A549 (cell line): ENCODE results near the gene C2CD2. TPM values are rescaled to one million over a fixed set of nuclear protein-coding genes. Genes with fewer than 3 reads are reported as not detected.

Experiments
- ATAC-seq, 2 experiments: fragments of 200-7000 bp in 1 of 2; fragments of >200 bp in 1 of 2; cut with Nextera tagmentation in 1 of 2; cut with Tn5 transposase in 1 of 2; 3 replicates each; pipeline versions ENCODE4 v1.8.0 to v1.9.1; 2018 to 2020; ENCODE audit warnings: mild to moderate bottlenecking in 1 of 2, moderate library complexity in 1 of 2
- CTCF ChIA-PET: fragments of 300-600 bp; sonication (Branson Sonifier 250); formaldehyde crosslinking; extraction: SDS; loops from one replicate; lab custom pipeline; 2021; ENCODE audit warnings: antibody characterized with exemption, inconsistent platforms; lab: Yijun Ruan, JAX
- POLR2A ChIA-PET: fragments of 350-600 bp; formaldehyde crosslinking; extraction: SDS; loops from one replicate; lab custom pipeline; 2021; ENCODE audit warnings: antibody characterized with exemption, inconsistent platforms; lab: Yijun Ruan, JAX
- DNase-seq, 2 experiments: peaks; one replicate each; pipeline versions ENCODE4 v3.0.0 to v3.0.0-alpha.2; 2011 to 2016; ENCODE audit warnings: low read depth in 1 of 2, low spot score in 1 of 2
- FAIRE-seq: peaks from 2 replicates; lab custom pipeline; 2011; peaks lifted over from hg19 to GRCh38; lab: Jason Lieb, UNC
- H3K27ac ChIP-seq, 2 experiments: fragments of >200 bp; sonication (Bioruptor Twin); formaldehyde crosslinking; 3 replicates each; pipeline ENCODE4 v1.5.1; 2016 to 2017
- H3K4me1 ChIP-seq: fragments of >200 bp; sonication (Bioruptor Twin); formaldehyde crosslinking; 3 replicates; pipeline ENCODE4 v1.6.1; 2016
- H3K4me2 ChIP-seq: fragments of >200 bp; sonication (Bioruptor Twin); formaldehyde crosslinking; 3 replicates; pipeline ENCODE4 v1.6.1; 2016
- H3K4me3 ChIP-seq: fragments of >200 bp; sonication (Bioruptor Twin); formaldehyde crosslinking; 3 replicates; pipeline ENCODE4 v1.5.1; 2016
- H3K9me3 ChIP-seq: fragments of >200 bp; sonication (Bioruptor Twin); formaldehyde crosslinking; 3 replicates; pipeline ENCODE4 v1.6.1; 2016
- ATOH8 ChIP-seq: fragments of 250-450 bp; sonication (Bioruptor Pico); IDR thresholded peaks from 2 replicates; pipeline ENCODE4 v1.5.0; 2020; ENCODE audit warnings: low read depth, mild to moderate bottlenecking, moderate library complexity
- CHD2 ChIP-seq: fragments of 150-350 bp; IDR thresholded peaks from 2 replicates; pipeline ENCODE4 v1.6.1; 2014; ENCODE audit warnings: low read length; ENCODE audit not compliant: partially characterized antibody
- CHD4 ChIP-seq: fragments of 200-600 bp; sonication (generic); IDR thresholded peaks from 2 replicates; pipeline ENCODE4 v1.6.1; 2016; ENCODE audit warnings: antibody characterized with exemption, mild to moderate bottlenecking, borderline replicate concordance
- EHMT2 ChIP-seq: fragments of 200-600 bp; sonication (generic); IDR thresholded peaks from 2 replicates; pipeline ENCODE4 v1.6.1; 2016; ENCODE audit warnings: antibody characterized with exemption, low read depth, mild to moderate bottlenecking, moderate library complexity
- ELK1 ChIP-seq: fragments of 150-350 bp; IDR thresholded peaks from 2 replicates; pipeline ENCODE4 v1.6.1; 2014; ENCODE audit warnings: low read depth, mild to moderate bottlenecking, low read length
- ESRRA ChIP-seq: fragments of 150-350 bp; IDR thresholded peaks from 2 replicates; pipeline ENCODE4 v1.6.1; 2014; ENCODE audit warnings: mild to moderate bottlenecking, low read length, borderline replicate concordance
- FOSL2 ChIP-seq, 2 experiments: fragments of 450-650 bp in 1 of 2; fragments of >200 bp in 1 of 2; sonication (Bioruptor Twin) in 1 of 2; formaldehyde crosslinking; IDR thresholded peaks; 2 replicates each; pipeline versions ENCODE4 v1.5.0 to v1.6.1; 2016 to 2020; ENCODE audit warnings: mild to moderate bottlenecking in 1 of 2, moderate library complexity in 1 of 2
- HDAC2 ChIP-seq: fragments of 200-600 bp; sonication (generic); IDR thresholded peaks from 2 replicates; pipeline ENCODE4 v1.6.1; 2016
- HEYL ChIP-seq: fragments of 250-450 bp; sonication (Bioruptor Pico); IDR thresholded peaks from 2 replicates; pipeline ENCODE4 v1.8.0; 2021; ENCODE audit warnings: mild to moderate bottlenecking, moderate library complexity
- JUN ChIP-seq, 2 experiments: fragments of >200 bp; sonication (Bioruptor Twin); formaldehyde crosslinking; IDR thresholded peaks; 2 replicates in 1 of 2; 3 replicates in 1 of 2; pipeline ENCODE4 v1.6.1; 2016 to 2017
- MAZ ChIP-seq: fragments of 150-350 bp; IDR thresholded peaks from 2 replicates; pipeline ENCODE4 v1.6.1; 2014; ENCODE audit warnings: antibody characterized with exemption, low read depth, low read length, borderline replicate concordance
- NFE2L2 ChIP-seq: fragments of 150-350 bp; conservative IDR thresholded peaks from 2 replicates; pipeline ENCODE4 v1.6.1; 2014; ENCODE audit warnings: low read length
- NPAS2 ChIP-seq: fragments of 250-450 bp; sonication (Bioruptor Pico); IDR thresholded peaks from 2 replicates; pipeline ENCODE4 v1.8.0; 2022; ENCODE audit warnings: mild to moderate bottlenecking, moderate library complexity, borderline replicate concordance
- NR3C1 ChIP-seq: fragments of >200 bp; sonication (Bioruptor Twin); formaldehyde crosslinking; IDR thresholded peaks from 3 replicates; pipeline ENCODE4 v1.6.1; 2017
- POLR2A ChIP-seq: IDR thresholded peaks from 2 replicates; pipeline ENCODE4 v1.6.1; 2012; ENCODE audit warnings: mild to moderate bottlenecking, low read length
- POLR2AphosphoS2 ChIP-seq: conservative IDR thresholded peaks from 2 replicates; pipeline ENCODE4 v1.6.1; 2012; ENCODE audit warnings: low read length, improper control_type of control experiment, inconsistent platforms
- RFX5 ChIP-seq: fragments of 450-650 bp; IDR thresholded peaks from 2 replicates; pipeline ENCODE4 v1.7.1; 2014; ENCODE audit warnings: antibody characterized with exemption, mild to moderate bottlenecking, moderate library complexity
- SMC3 ChIP-seq: fragments of >200 bp; sonication (Bioruptor Twin); formaldehyde crosslinking; IDR thresholded peaks from 3 replicates; pipeline ENCODE4 v1.6.1; 2018; ENCODE audit warnings: inconsistent platforms
- SREBF2 ChIP-seq: fragments of 450-650 bp; IDR thresholded peaks from 2 replicates; pipeline ENCODE4 v1.6.1; 2014; ENCODE audit warnings: mild to moderate bottlenecking, moderate library complexity
- WGBS: methylation state at CpG from one replicate; pipeline ENCODE4 v1.1.6; 2017; ENCODE audit errors: missing lambda C conversion rate; 5-methylcytosine and 5-hydroxymethylcytosine counted together
- polyA plus RNA-seq, 4 experiments: library from polyadenylated mRNA; depleted of rRNA in 3 of 4; stranded (reverse); fragments of >200 nt; fragmentation: RNase III in 1 of 4; extraction: RNeasy Plus Mini Kit Qiagen cat#74134 plus additional on column Dnase treatment in 1 of 4; gene quantifications; 2 replicates in 3 of 4; 3 replicates in 1 of 4; pipeline ENCODE4 v1.2.3, GENCODE V29; 2011 to 2017
- TF ChIP-seq, protein P1 (sequence below): fragments of >200 bp; sonication (Bioruptor Twin); formaldehyde crosslinking; IDR thresholded peaks from 3 replicates; pipeline ENCODE4 v1.6.1; 2016
- TF ChIP-seq, protein P2 (sequence below): fragments of >200 bp; sonication (Bioruptor Twin); formaldehyde crosslinking; IDR thresholded peaks from 2 replicates; pipeline ENCODE4 v1.6.1; 2016

C2CD2 gene
- polyA plus RNA-seq, 2 of the 4 experiments (the other 2 are of a cell fraction), result 7.0 to 13.5 TPM

DNA sequence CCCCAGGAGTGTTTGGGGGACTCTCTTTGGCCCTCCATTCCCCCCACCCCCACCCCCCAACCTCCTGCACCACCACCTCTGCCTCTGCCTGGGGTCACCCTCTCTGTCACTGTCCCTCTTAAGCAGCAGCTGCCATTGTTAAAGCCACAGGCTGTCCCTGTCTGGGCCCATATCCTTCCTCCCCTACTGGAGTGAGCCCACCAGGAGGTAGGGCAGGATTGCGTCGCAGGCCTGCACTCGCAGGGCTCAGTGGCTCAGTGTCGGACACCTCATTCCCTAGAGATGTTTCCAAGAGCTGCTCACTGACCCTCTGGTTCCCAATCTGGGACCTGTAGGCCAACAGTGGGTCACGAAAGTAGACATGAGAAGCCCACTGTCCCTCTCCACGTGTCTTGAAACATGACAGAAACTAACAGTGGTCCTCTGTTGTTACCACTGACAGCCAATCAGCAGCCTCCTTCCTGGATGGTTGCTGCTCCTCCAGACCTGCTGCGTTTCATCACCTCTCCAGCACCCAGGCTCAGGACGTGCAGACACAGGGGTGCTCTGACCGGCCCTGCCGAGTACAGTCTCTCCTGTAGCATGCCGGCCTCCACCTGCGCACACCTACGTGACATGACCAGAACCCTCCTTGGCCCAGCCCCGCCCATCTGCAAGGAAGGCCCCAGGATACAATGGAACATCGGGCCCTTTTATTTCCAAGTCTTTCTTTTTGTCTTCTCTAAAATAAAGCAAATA, 82.4 kb downstream of the C2CD2 start:
- H3K27ac ChIP-seq, result no peak overlapping the region
- ChIA-PET POLR2A (no interaction called here), CTCF (interaction anchor here (1.6 kb wide), 1 partner anchor 8 kb away, joined by 3 read pairs; no protein-coding TSS in a partner anchor)
- no peak for ATAC-seq
- no peaks in the 10 kb centered on the region for H3K4me1 ChIP-seq
- FAIRE-seq, result no peak
- no peak overlapping the region for H3K4me2 ChIP-seq
- H3K9me3 ChIP-seq, result no peaks in the 10 kb centered on the region
- DNase-seq, result no peak
- TF ChIP-seq POLR2A (no peak), NFE2L2 (no peak)
- WGBS, result 94% methylated on average over 13 of the region's 15 CpGs
- H3K4me3 ChIP-seq, result no peak overlapping the region

- Histone ChIP-seq H3K4me2 (no peak overlapping the region), H3K4me3 (no peak overlapping the region), H3K9me3 (no peaks in the 10 kb centered on the region), H3K27ac (no peak overlapping the region), H3K4me1 (no peaks in the 10 kb centered on the region)
- POLR2A ChIA-PET, result no interaction called here
- no peak for FAIRE-seq
- DNase-seq, result no peak
- WGBS, result 78% methylated on average over 9 of the region's 9 CpGs
- CTCF ChIA-PET, result no interaction called here
- TF ChIP-seq POLR2AphosphoS2 (no peak), JUN (IDR thresholded peaks at IDR 0.05) (no peak), RFX5 (no peak), FOSL2 (IDR thresholded peaks at IDR 0.05) (no peak), FOSL2 (CRISPR knock-in tag; IDR thresholded peaks at IDR 0.05) (no peak), ELK1 (no peak), MAZ (no peak), CHD4 (no peak), NR3C1 (no peak), HDAC2 (no peak)
- TF ChIP-seq, protein P1, sequence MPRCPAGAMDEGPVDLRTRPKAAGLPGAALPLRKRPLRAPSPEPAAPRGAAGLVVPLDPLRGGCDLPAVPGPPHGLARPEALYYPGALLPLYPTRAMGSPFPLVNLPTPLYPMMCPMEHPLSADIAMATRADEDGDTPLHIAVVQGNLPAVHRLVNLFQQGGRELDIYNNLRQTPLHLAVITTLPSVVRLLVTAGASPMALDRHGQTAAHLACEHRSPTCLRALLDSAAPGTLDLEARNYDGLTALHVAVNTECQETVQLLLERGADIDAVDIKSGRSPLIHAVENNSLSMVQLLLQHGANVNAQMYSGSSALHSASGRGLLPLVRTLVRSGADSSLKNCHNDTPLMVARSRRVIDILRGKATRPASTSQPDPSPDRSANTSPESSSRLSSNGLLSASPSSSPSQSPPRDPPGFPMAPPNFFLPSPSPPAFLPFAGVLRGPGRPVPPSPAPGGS, result no peak
- ATAC-seq, result no peak
Observed at GRCh38 chr21:41869771-41870170, 84.0 kb downstream of the C2CD2 start.

GRCh38 chr21:41868062-41868710, 85.6 kb downstream of the C2CD2 start:
- no peak overlapping the region for H3K27ac ChIP-seq
- H3K4me1 ChIP-seq, result peaks cover 5% of the 10 kb centered on the region; the same call in 2 of the 3 replicates
- 90% methylated on average over 10 of the region's 10 CpGs for WGBS
- H3K4me2 ChIP-seq, result no peak overlapping the region
- ATAC-seq, result no peak
- POLR2A ChIA-PET, result no interaction called here
- CTCF ChIA-PET, result interaction anchor here (0.6 kb wide), 2 partner anchors 52 to 637 kb away, joined by 3 to 4 read pairs; no protein-coding TSS in a partner anchor
- DNase-seq, result no peak
- no peaks in the 10 kb centered on the region for H3K9me3 ChIP-seq
- TF ChIP-seq, protein P2, sequence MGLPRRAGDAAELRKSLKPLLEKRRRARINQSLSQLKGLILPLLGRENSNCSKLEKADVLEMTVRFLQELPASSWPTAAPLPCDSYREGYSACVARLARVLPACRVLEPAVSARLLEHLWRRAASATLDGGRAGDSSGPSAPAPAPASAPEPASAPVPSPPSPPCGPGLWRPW, result no peak
- TF ChIP-seq SMC3 (no peak), ESRRA (no peak), ATOH8 (CRISPR knock-in tag) (no peak), SREBF2 (no peak), NPAS2 (CRISPR knock-in tag) (no peak), CHD2 (no peak), RFX5 (no peak), HEYL (CRISPR knock-in tag) (no peak), HDAC2 (no peak), EHMT2 (no peak)
- FAIRE-seq, result no peak
- no peak overlapping the region for H3K4me3 ChIP-seq
